Measurements from ENCODE around the gene MAMSTR.

Gene MAMSTR

GRCh38 chr19:48746110-48746509 is 26.6 kb upstream of the MAMSTR start:
- DNase-seq (ENCODE audit: low read depth, low spot score), result no peak

GRCh38 chr19:48745208-48745995 is 25.9 kb upstream of the MAMSTR start:
- DNase-seq (ENCODE audit: low read depth, low spot score), result peak; percentile 76

- DNase-seq (ENCODE audit: low read depth, low spot score), result no peak
Measured at GRCh38 chr19:48742096-48742495, 22.6 kb upstream of the MAMSTR start.

- no peak for DNase-seq (ENCODE audit: low read depth, low spot score)
Measured at GRCh38 chr19:48741129-48741999, 21.8 kb upstream of the MAMSTR start.

GRCh38 chr19:48740164-48740972 is 20.8 kb upstream of the MAMSTR start, which contains the start of gene RASIP1:
TSS of gene RASIP1 (minus strand) at chr19:48740610. CDS start at chr19:48740282, 328 bp downstream.
- DNase-seq (ENCODE audit: low read depth, low spot score), result no peak

- DNase-seq (ENCODE audit: low read depth, low spot score), result no peak
Measured at GRCh38 chr19:48739404-48740163, 20.1 kb upstream of the MAMSTR start.

- peak; percentile 95 for DNase-seq (ENCODE audit: low read depth, low spot score)
Measured at GRCh38 chr19:48738557-48739403, 19.3 kb upstream of the MAMSTR start.

- DNase-seq (ENCODE audit: low read depth, low spot score), result no peak
Measured at GRCh38 chr19:48737360-48737998, 18.0 kb upstream of the MAMSTR start.

GRCh38 chr19:48735031-48735615 is 15.6 kb upstream of the MAMSTR start:
- peak; percentile 54 for DNase-seq (ENCODE audit: low read depth, low spot score)

- DNase-seq (ENCODE audit: low read depth, low spot score), result no peak
Measured at GRCh38 chr19:48734625-48735024, 15.1 kb upstream of the MAMSTR start.

- no peak for DNase-seq (ENCODE audit: low read depth, low spot score)
Measured at GRCh38 chr19:48731452-48731851, 11.9 kb upstream of the MAMSTR start.

- no peak for DNase-seq (ENCODE audit: low read depth, low spot score)
Measured at GRCh38 chr19:48728911-48729664, 9.6 kb upstream of the MAMSTR start.

- no peak for DNase-seq (ENCODE audit: low read depth, low spot score)
Measured at GRCh38 chr19:48726556-48726955, 7.0 kb upstream of the MAMSTR start.

- DNase-seq (ENCODE audit: low read depth, low spot score), result peak; percentile 82
Measured at GRCh38 chr19:48724796-48725753, 5.5 kb upstream of the MAMSTR start.

- DNase-seq (ENCODE audit: low read depth, low spot score), result no peak
Measured at GRCh38 chr19:48722196-48722708, 2.7 kb upstream of the MAMSTR start.

GRCh38 chr19:48720613-48721296 is 1.2 kb upstream of the MAMSTR start:
- peak; percentile 100 for DNase-seq (ENCODE audit: low read depth, low spot score)

- DNase-seq (ENCODE audit: low read depth, low spot score), result no peak
Measured at GRCh38 chr19:48720251-48720612, 707 bp upstream of the MAMSTR start.
